CD4-positive, CD25-positive, alpha-beta regulatory T cell (primary cell): Measurements from ENCODE around the gene YOD1. TPM values are rescaled to one million over a fixed set of nuclear protein-coding genes. Genes with fewer than 3 reads are reported as not detected.
"Not testable (repeated sequence)": the region's sequence is repeated elsewhere in the genome, so short reads cannot be mapped to it uniquely, and the experiment has no call there.

Experiments
- ATAC-seq, 2 donors: fragments of 150-1000 bp; cut with Tn5 transposase; one replicate each; pipeline ENCODE4 v1.10.0; 2021; ENCODE audit warnings: low read depth in 2 of 2, moderate number of reproducible peaks in 2 of 2, moderate library complexity in 1 of 2
- DNase-seq, 3 donors: peaks; one replicate each; pipeline versions ENCODE4 v3.0.0 to v3.0.0-alpha.2; 2012 to 2022; ENCODE audit warnings: mixed read lengths in 1 of 3
- H3K27ac ChIP-seq: one replicate; pipeline ENCODE4 v1.7.0; 2013; ENCODE audit warnings: mild to moderate bottlenecking, low read length; ENCODE audit not compliant: insufficient read depth, poor library complexity, severe bottlenecking
- H3K27me3 ChIP-seq: one replicate; pipeline ENCODE4 v1.7.0; 2013; ENCODE audit warnings: low read length; ENCODE audit not compliant: control insufficient read depth, insufficient read depth
- H3K36me3 ChIP-seq: one replicate; pipeline ENCODE4 v1.7.0; 2013; ENCODE audit warnings: mild to moderate bottlenecking, low read length, moderate library complexity; ENCODE audit not compliant: control insufficient read depth, insufficient read depth
- H3K4me1 ChIP-seq: 2 replicates; pipeline ENCODE4 v1.7.0; 2013; ENCODE audit warnings: mild to moderate bottlenecking, low read length; ENCODE audit not compliant: insufficient read depth, control insufficient read depth, poor library complexity, severe bottlenecking
- H3K4me3 ChIP-seq: one replicate; pipeline ENCODE4 v1.7.0; 2013; ENCODE audit warnings: low read depth, mild to moderate bottlenecking, low read length, moderate library complexity
- H3K9me3 ChIP-seq, 2 experiments: 1 replicate in 1 of 2; 2 replicates in 1 of 2; pipeline ENCODE4 v1.7.0; 2013; ENCODE audit warnings: low read length in 2 of 2, mild to moderate bottlenecking in 1 of 2, moderate library complexity in 1 of 2; ENCODE audit not compliant: control insufficient read depth in 2 of 2
- H3K27ac Mint-ChIP-seq, 3 donors: one replicate each; pipeline ENCODE4 v1.8.0; 2020 to 2022; ENCODE audit warnings: mild to moderate bottlenecking in 3 of 3, mixed read lengths in 3 of 3, moderate library complexity in 2 of 3
- H3K27me3 Mint-ChIP-seq: one replicate; pipeline ENCODE4 v1.8.0; 2022; ENCODE audit warnings: mild to moderate bottlenecking, mixed read lengths
- H3K36me3 Mint-ChIP-seq: one replicate; pipeline ENCODE4 v1.8.0; 2020; ENCODE audit warnings: mixed read lengths
- H3K4me1 Mint-ChIP-seq, 4 donors: one replicate each; pipeline ENCODE4 v1.8.0; 2020 to 2022; ENCODE audit warnings: mixed read lengths in 4 of 4, mild to moderate bottlenecking in 1 of 4
- H3K4me3 Mint-ChIP-seq, 4 donors: one replicate each; pipeline ENCODE4 v1.8.0; 2020 to 2022; ENCODE audit warnings: mild to moderate bottlenecking in 4 of 4, mixed read lengths in 4 of 4, moderate library complexity in 3 of 4
- H3K9me3 Mint-ChIP-seq, 7 donors: one replicate each; pipeline ENCODE4 v1.8.0; 2020 to 2022; ENCODE audit warnings: mixed read lengths in 7 of 7, mild to moderate bottlenecking in 3 of 7, moderate library complexity in 2 of 7
- polyA plus RNA-seq, 4 donors: library from polyadenylated mRNA; unstranded; fragments of 300-500 nt; fragmentation: Illumina TruSeq; gene quantifications; one replicate each; pipeline ENCODE4 v1.2.3, GENCODE V29; 2021
- total RNA-seq: library from RNA; stranded (reverse); gene quantifications from one replicate; pipeline ENCODE4 v1.2.3, GENCODE V29; 2022

The YOD1 gene
- total and polyA plus RNA-seq, 5 donors from 2014 or later = 0.76 to 10.8 (median 1.1) TPM

DNA sequence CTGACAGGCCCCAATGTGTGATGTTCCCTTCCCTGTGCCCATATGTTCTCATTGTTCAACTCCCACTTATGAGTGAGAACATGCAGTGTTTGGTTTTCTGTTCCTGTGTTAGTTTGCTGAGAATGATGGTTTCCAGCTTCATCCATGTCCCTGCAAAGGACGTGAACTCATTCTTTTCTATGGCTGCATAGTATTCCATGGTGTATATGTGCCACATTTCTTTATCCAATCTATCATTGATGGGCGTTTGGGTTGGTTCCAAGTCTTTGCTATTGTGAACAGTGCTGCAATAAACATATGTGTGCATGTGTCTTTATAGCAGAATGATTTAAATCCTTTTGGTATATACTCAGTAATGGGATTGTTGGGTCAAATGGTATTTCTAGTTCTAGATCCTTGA lies 9.6 kb downstream of the YOD1 start:
- DNase-seq, H3K27ac ChIP-seq, H3K36me3 ChIP-seq, H3K9me3 Mint-ChIP-seq, H3K4me1 ChIP-seq, H3K27ac Mint-ChIP-seq, H3K4me3 ChIP-seq, ATAC-seq, H3K9me3 ChIP-seq, H3K27me3 Mint-ChIP-seq, H3K4me3 Mint-ChIP-seq: not testable (repeated sequence)
- peaks cover 15% of the 10 kb centered on the region for H3K27me3 ChIP-seq
- H3K36me3 Mint-ChIP-seq = peaks cover 21% of the 10 kb centered on the region
- H3K4me1 Mint-ChIP-seq = peaks cover 17 to 28% (median 26%) of the 10 kb centered on the region in 4 donors

DNA sequence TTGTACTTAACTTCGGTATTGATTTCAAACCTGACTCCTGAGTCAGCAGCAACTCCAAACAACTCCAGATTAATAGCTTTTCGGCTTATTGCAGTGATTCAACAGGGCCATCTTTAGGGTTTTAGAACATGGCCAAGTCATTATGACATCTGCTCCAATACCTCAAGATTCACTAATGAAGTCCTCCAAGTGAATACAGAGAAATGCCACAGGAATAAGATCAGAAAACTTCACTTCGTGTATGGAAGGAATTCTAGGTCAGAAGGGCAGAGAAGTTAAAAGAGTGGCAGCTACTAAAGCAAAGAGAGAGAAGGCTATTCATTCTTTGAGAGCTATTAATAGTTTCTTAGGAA lies 10.9 kb downstream of the YOD1 start:
- Mint-ChIP-seq H3K27me3 (peaks cover 4% of the 10 kb centered on the region), H3K27ac (no peak overlapping the region), H3K4me1 (peaks cover 6 to 19% (median 16%) of the 10 kb centered on the region in 4 donors), H3K4me3 (no peak overlapping the region), H3K9me3 (no peaks in the 10 kb centered on the region), H3K36me3 (peaks cover 15% of the 10 kb centered on the region)
- Histone ChIP-seq H3K9me3 (no peaks in the 10 kb centered on the region), H3K4me1 (peaks cover 2% of the 10 kb centered on the region), H3K36me3 (no peaks in the 10 kb centered on the region), H3K27me3 (peaks cover 15% of the 10 kb centered on the region), H3K27ac (no peak overlapping the region), H3K4me3 (no peak overlapping the region)
- no peak for ATAC-seq
- DNase-seq = no peak

DNA sequence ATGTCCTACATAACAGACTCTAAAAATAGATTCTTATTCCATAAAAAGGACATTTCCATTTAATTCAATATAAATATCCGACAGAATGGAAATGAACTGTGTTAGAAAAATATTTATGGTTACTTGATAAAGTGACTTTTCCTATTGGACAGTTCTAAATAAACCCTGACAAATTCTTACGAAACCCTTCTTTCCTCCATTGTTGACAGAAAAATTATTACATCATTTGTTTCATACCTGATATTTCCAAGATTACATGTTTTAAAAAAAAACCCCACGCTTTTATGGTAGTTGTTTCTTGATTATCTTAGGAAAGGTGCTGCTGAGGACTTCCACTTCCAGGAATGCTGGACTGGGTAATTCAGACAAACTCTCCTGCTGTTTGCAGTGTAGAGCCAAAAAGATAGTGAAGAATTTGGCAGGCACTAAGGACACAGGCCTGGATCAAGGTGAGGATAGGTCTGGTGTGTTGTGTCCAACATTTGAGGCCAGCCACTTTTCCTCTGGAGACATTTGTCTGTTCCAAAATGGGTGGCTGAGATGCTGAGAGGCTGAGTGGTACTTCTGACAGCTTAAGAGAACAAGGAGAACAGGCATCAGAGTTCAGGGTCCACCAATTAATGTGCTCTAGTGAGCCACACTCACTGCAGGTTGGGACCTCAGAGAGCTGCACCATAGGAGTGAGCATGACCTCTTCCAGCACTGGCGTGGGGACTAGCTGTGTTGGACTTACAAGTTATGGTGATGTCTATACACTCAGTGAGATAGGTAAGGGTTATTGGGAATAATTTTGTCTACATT lies 11.4 kb downstream of the YOD1 start:
- no peak overlapping the region for H3K4me3 ChIP-seq

DNA sequence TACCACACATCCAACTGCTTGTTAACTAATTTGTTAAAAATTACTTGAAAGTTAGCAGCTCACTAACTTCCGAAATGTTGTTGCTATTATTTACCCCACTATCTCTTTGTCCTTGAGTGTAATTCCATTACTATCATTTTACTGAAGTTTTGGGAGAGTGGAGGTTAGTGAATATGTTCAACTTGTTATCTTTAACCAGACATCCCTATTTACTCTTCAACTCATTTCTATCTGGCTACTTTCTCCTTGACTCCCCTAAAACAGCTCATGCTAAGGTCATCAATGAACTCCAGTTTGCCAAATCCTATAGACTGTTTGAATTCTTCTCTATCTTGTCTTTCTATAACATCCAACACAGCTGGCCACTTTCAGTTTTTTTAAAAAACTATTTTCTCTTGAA lies 14.1 kb downstream of the YOD1 start:
- H3K4me3 ChIP-seq = no peak overlapping the region
- Mint-ChIP-seq H3K9me3 (peaks cover 0 to 1% (median 0%) of the 10 kb centered on the region in 7 donors), H3K4me1 (no peaks in the 10 kb centered on the region), H3K27ac (no peak overlapping the region), H3K27me3 (peaks cover 34% of the 10 kb centered on the region), H3K4me3 (no peak overlapping the region), H3K36me3 (peaks cover 3% of the 10 kb centered on the region)
- H3K4me1 ChIP-seq = no peaks in the 10 kb centered on the region
- peaks cover 31% of the 10 kb centered on the region for H3K27me3 ChIP-seq
- no peaks in the 10 kb centered on the region for H3K36me3 ChIP-seq
- no peak for DNase-seq
- no peak overlapping the region for H3K27ac ChIP-seq
- no peak for ATAC-seq
- H3K9me3 ChIP-seq = no peaks in the 10 kb centered on the region

More for the DNA sequence above, 11.4 kb downstream of the YOD1 start:
- H3K9me3 Mint-ChIP-seq = no peaks in the 10 kb centered on the region
- peaks cover 9% of the 10 kb centered on the region for H3K36me3 Mint-ChIP-seq
- ATAC-seq (no peak), DNase-seq (no peak)
- Histone ChIP-seq H3K27me3 (peaks cover 19% of the 10 kb centered on the region), H3K27ac (no peak overlapping the region), H3K36me3 (no peaks in the 10 kb centered on the region), H3K4me1 (no peaks in the 10 kb centered on the region), H3K9me3 (no peaks in the 10 kb centered on the region)
- no peak overlapping the region for H3K4me3 Mint-ChIP-seq
- no peak overlapping the region for H3K27ac Mint-ChIP-seq
- peaks cover 2 to 13% (median 10%) of the 10 kb centered on the region in 4 donors for H3K4me1 Mint-ChIP-seq
- H3K27me3 Mint-ChIP-seq = peaks cover 8% of the 10 kb centered on the region

DNA sequence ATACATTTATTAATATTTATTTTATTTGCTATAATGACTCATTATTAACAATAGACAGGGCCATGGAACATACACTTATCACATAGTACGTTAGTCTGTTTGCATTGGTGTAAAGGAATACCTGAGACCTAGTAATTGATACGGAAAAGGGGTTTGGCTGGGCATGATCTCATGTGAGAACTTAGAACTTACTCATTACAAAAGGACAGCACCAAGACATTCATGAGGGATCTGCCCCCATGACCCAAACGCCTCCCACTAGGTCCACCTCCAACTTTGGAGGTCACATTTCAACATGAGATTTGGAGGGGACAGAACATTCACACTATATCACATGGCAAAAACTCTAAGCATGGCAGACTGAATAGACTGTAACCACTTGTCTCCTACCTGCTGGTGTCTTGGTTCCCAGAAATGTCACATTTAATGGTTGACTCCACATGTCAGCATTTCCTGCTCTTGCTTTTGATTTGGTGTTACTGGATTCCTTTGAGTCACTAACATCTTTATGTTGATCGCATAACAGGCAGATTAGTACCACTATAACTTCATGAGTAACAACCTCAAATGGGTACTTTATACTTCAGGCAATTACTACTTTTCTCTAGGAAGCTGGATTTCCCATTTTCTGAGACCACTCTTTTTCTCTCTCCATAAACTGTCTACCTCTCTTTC lies 15.0 kb downstream of the YOD1 start:
- Histone ChIP-seq H3K27ac (no peak overlapping the region), H3K4me1 (no peaks in the 10 kb centered on the region), H3K4me3 (no peak overlapping the region), H3K9me3 (no peaks in the 10 kb centered on the region), H3K36me3 (no peaks in the 10 kb centered on the region), H3K27me3 (peaks cover 32% of the 10 kb centered on the region)
- DNase-seq = no peak
- Mint-ChIP-seq H3K4me3 (no peak overlapping the region), H3K36me3 (no peaks in the 10 kb centered on the region), H3K27ac (no peak overlapping the region), H3K4me1 (no peaks in the 10 kb centered on the region), H3K9me3 (peaks cover 0 to 1% (median 0%) of the 10 kb centered on the region in 7 donors), H3K27me3 (peaks cover 42% of the 10 kb centered on the region)
- ATAC-seq = no peak

DNA sequence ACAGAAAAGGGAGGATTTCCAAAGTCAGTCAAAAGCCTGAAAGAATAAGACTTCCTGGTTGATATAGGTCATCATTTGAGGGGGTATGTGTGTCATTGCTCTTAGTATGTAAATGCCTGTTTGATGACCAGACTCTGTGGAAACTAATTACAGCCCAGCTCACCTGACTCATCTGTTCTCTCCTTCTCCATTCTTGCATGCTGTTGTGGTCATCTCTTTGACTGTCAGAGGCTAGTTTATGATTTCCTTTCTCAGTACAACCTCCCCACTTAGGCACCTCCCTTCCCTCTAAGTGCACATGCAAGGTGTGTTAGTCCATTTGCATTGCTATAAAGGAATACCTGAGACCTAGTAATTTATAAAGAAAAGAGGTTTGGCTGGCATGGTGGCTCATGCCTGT lies 16.0 kb downstream of the YOD1 start:
- no peak overlapping the region for H3K4me3 Mint-ChIP-seq
- no peaks in the 10 kb centered on the region for H3K4me1 Mint-ChIP-seq
- peaks cover 50% of the 10 kb centered on the region for H3K27me3 Mint-ChIP-seq
- Histone ChIP-seq H3K27ac (no peak overlapping the region), H3K4me1 (no peaks in the 10 kb centered on the region), H3K27me3 (peaks cover 36% of the 10 kb centered on the region), H3K4me3 (no peak overlapping the region), H3K9me3 (no peaks in the 10 kb centered on the region), H3K36me3 (no peaks in the 10 kb centered on the region)
- no peak for ATAC-seq
- no peaks in the 10 kb centered on the region for H3K36me3 Mint-ChIP-seq
- no peak overlapping the region for H3K27ac Mint-ChIP-seq
- DNase-seq = no peak
- peaks cover 0 to 1% (median 0%) of the 10 kb centered on the region in 7 donors for H3K9me3 Mint-ChIP-seq

DNA sequence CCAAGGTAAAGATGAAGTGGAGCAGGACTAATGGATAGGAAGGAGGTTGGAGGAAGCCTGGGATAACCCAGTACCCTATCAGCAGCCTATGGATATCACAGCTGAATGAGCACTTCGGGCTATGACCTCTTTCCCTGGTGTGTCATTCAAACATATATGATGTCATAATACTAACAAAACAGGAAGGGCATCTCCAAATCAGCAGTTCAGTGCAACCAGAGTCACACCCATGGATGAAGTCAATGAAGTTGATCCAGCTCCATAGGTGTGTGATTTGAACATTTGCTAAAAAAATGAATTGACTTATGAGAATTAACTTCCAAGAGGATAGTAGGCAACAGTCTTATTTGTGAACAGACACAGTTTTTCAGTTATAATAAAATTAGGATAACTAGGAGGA lies 16.8 kb downstream of the YOD1 start:
- Mint-ChIP-seq H3K27ac (no peak overlapping the region), H3K36me3 (no peaks in the 10 kb centered on the region), H3K4me1 (no peaks in the 10 kb centered on the region), H3K9me3 (peaks cover 0 to 1% (median 0%) of the 10 kb centered on the region in 7 donors), H3K4me3 (no peak overlapping the region), H3K27me3 (peaks cover 57% of the 10 kb centered on the region)
- Histone ChIP-seq H3K4me1 (no peaks in the 10 kb centered on the region), H3K36me3 (no peaks in the 10 kb centered on the region), H3K4me3 (no peak overlapping the region), H3K27me3 (peaks cover 43% of the 10 kb centered on the region), H3K27ac (no peak overlapping the region), H3K9me3 (no peaks in the 10 kb centered on the region)
- DNase-seq (no peak), ATAC-seq (no peak)

DNA sequence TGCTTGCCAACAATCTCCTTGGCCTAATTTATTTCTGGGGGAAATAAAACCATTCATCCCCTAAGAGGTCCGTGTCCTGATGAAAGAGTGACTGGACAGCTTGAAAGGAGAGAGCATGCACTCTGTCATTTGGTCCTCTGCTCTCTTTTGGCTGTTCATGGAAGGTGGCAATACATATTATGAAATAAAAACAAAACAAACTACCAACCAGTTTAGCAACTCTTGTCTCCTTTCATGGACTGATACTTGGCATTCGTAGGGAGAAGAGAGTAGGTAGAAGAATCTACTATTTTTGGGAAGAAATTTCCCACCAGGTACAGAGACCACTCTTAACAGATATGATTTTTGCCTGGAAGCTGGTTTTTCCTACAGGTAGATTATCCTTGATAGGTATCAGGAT lies 17.7 kb downstream of the YOD1 start:
- Mint-ChIP-seq H3K9me3 (peaks cover 0 to 1% (median 0%) of the 10 kb centered on the region in 7 donors), H3K27ac (no peak overlapping the region), H3K36me3 (no peaks in the 10 kb centered on the region), H3K27me3 (peaks cover 66% of the 10 kb centered on the region), H3K4me1 (no peaks in the 10 kb centered on the region), H3K4me3 (no peak overlapping the region)
- no peak overlapping the region for H3K4me3 ChIP-seq
- DNase-seq (no peak), ATAC-seq (no peak)
- H3K9me3 ChIP-seq = no peaks in the 10 kb centered on the region
- no peak overlapping the region for H3K27ac ChIP-seq
- peaks cover 45% of the 10 kb centered on the region for H3K27me3 ChIP-seq
- H3K36me3 ChIP-seq = no peaks in the 10 kb centered on the region
- no peaks in the 10 kb centered on the region for H3K4me1 ChIP-seq
